NCI-H748 (cell line): ENCODE data around the gene EPB41L5.

Source experiments
- DNase-seq: peaks from one replicate; lab custom pipeline; 2025; ENCODE audit not compliant: unreplicated experiment; lab: John Stamatoyannopoulos, UW

The EPB41L5 gene

DNA sequence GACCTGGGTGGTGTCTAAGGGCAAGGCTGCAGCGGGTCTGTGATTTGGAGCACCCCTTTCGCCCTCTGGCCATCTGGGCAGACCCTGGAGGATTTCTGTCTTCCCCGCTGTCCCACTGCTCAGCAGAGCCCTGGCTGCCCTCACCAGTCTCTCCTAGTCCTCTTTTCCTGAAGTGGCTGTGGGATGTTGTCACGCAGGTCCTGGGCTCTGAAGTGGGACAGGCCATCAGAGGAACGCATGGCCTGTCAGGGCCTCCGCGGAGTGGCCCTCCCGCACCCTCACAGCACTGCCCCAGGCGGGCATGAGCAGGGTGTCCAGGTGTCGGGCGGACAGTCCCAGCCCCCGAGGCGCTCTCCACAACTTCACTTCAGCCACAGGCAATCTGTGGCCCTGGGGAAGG is 211.4 kb downstream of the EPB41L5 start:
- no peak for DNase-seq

DNA sequence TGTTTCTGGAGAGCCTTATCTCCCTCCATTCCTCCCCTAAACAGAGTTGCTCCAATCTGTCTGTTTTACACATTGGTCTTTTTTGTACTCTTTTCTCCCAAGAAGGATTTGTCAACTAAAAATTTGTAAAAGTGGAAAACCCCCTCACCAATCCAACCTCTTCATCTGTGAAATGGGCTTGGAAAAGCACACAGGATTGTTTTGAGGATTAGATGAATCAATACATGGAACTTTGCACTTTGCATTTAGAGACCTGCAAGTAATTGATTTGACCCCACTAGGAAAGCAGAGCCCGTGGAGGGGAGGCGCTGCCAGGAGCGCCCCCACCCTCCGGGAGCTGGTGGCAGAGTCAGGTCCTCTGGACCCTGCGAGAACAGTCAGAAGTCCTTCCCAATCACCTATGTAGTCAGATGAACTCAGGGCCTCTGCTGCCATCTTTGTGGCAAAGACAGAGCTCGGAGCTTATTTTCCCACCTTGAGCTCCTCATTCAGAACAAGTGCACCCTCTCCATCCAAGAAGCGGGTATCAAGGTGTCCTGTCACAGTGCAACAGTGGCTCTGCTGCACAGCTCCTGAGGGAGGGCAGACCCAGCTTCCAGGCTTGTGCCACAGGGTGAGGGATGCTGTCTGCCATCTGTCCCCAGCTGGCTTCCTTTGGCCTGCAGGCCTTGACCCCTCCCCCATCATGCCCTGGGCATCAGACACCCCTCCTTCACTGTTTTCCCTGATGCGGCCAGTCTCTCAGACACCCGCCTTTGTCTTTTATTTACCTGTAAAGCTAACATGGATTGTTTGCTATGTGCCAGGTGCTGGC is 212.1 kb downstream of the EPB41L5 start:
- peak; percentile 81 for DNase-seq

DNA sequence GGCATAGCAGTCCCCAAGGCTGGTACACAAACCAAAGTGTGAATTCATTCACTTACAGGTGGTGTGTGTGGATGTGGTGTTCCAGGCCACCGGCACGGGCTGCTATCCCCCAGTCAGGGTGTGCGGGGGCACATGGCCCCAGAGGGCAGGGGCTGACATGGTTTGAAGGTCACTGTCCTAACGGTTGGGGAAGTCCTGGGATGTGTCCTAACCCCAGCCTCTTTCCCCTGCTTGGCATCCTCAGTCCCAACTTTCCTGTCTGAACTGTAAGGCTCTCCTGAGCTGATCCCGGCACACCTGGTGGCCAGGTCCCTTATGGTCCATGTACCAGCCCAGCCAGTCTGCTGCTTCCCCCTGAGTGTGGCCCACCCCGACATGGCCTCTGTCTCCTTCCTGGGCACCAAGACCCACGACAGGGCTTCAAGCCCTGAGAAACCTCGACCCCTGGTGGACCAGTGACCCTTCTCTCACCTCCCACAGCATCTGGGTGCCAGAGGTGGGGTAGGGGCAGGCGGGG is 212.7 kb downstream of the EPB41L5 start:
- no peak for DNase-seq

DNA sequence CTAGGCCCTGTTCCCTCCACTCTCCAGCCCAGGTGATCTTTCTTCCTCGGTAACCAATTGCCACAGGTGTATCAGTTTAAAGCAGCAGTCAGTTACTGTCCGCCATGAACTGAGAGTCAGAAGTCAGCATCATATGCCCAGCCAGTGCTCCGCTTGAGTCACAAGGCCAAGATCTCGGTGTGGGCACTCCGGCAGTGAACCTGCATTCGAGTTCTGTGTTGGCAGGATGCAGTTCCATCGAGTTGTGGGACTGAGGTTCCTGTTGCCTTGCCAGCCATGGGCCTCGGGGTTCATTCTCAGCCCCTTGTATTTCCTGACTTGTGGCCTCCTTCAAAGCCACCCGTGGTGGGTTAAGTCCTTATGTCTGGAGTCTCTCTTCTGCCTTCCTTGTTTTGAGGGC is 213.4 kb downstream of the EPB41L5 start:
- DNase-seq = no peak

DNA sequence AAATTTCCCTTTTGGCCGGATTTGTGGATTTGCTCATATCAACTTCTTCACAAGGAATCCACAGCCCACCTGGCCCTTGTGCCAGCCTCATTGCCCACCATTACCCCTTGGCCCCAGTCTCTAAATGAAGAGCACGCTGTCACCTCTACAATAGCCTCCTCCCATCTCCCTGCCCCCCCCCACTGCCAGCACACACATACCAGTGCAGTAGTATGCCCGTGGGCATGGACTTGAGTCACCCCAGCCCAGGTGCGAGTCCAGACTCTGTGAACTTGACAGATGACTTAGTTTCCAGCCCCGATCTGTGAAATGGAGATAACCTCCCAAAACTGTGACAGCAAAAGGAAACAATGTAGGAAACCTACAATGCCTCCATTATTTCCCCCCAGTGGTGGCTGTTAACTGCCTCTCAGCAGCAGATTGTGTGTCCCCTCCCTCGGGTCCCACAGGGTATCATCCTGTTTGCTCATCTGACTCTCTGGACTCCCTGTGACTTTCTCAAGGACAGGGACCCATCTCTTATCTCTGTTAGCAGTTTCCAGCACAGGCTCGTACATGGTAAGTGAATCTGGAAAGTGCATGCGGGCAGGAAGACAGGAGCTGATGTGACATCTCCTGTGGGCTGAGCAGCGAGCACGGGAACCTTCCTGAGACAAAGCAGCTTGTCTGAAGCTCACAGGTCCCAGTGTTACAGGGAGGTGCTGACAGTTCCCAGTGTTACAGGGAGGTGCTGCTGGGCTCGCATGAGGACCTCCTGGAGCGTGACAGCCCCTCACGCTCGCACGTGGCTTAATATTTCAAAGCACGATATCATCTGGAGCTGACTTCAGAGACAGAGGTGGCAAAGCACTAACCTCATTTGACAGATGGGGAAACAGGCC is 214.5 kb downstream of the EPB41L5 start:
- no peak for DNase-seq

DNA sequence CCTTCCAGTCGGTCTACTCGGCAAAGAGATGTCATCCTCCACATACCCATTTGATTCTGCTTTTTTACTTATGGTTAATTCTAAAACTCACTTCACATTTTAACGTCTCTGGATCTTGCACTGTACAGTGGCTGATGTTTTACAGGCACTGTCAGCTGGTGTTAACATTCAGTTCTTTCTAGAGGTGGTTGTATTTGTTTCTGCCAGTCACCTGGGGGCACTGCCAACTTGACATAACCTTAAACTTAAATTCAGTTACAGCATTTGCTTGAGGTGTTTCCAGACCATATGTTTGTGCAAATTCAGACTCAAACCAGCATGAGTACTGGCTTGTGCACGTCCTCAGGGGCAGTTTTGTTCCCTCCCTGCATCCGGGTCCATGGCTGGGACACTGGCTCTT is 215.6 kb downstream of the EPB41L5 start:
- no peak for DNase-seq
